ENCODE measurements around the gene ADAMTS9. TPM values are rescaled to one million over a fixed set of nuclear protein-coding genes. Genes with fewer than 3 reads are reported as not detected.

Gene ADAMTS9
- total and polyA plus RNA-seq, 2 experiments from 2014 or later, result 0.31 to 0.81 TPM

- TF ChIP-seq ZNF462 (CRISPR knock-in tag; IDR thresholded peaks at IDR 0.05), result no peak
- no peak for TF ChIP-seq STAT1 (IDR thresholded peaks at IDR 0.05; ENCODE audit: unreplicated experiment)
- TF ChIP-seq CREB1 (CRISPR knock-in tag; IDR thresholded peaks at IDR 0.05; ENCODE audit: low read depth), result no peak
- no peak for TF ChIP-seq ZNF331 (CRISPR knock-in tag; IDR thresholded peaks at IDR 0.05; ENCODE audit: low read depth)
Measured at GRCh38 chr3:64509206-64509605, 178.6 kb downstream of the ADAMTS9 start (continued).

- Mint-ChIP-seq H3K27ac (no peak overlapping the region), H3K9me3 (no peaks in the 10 kb centered on the region)
- no peak for TF ChIP-seq ETS1 (IDR thresholded peaks at IDR 0.05)
- TF ChIP-seq, protein P1, sequence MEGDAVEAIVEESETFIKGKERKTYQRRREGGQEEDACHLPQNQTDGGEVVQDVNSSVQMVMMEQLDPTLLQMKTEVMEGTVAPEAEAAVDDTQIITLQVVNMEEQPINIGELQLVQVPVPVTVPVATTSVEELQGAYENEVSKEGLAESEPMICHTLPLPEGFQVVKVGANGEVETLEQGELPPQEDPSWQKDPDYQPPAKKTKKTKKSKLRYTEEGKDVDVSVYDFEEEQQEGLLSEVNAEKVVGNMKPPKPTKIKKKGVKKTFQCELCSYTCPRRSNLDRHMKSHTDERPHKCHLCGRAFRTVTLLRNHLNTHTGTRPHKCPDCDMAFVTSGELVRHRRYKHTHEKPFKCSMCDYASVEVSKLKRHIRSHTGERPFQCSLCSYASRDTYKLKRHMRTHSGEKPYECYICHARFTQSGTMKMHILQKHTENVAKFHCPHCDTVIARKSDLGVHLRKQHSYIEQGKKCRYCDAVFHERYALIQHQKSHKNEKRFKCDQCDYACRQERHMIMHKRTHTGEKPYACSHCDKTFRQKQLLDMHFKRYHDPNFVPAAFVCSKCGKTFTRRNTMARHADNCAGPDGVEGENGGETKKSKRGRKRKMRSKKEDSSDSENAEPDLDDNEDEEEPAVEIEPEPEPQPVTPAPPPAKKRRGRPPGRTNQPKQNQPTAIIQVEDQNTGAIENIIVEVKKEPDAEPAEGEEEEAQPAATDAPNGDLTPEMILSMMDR (conservative IDR thresholded peaks at IDR 0.05; ENCODE audit: low read depth in 2 of 2), result no peak
- no peak for TF ChIP-seq STAT1 (IDR thresholded peaks at IDR 0.05; ENCODE audit: unreplicated experiment)
- no peak for TF ChIP-seq ZNF114 (CRISPR knock-in tag; IDR thresholded peaks at IDR 0.05)
- TF ChIP-seq ZNF331 (CRISPR knock-in tag; IDR thresholded peaks at IDR 0.05; ENCODE audit: low read depth), result no peak
- no peak for TF ChIP-seq CREB1 (CRISPR knock-in tag; IDR thresholded peaks at IDR 0.05; ENCODE audit: low read depth)
- no peak for TF ChIP-seq POLR2AphosphoS5 (IDR thresholded peaks at IDR 0.05; ENCODE audit: low read depth)
- TF ChIP-seq EZH2 (IDR thresholded peaks at IDR 0.05; ENCODE audit: low read depth, unreplicated experiment), result no peak
Measured at GRCh38 chr3:64508140-64508539, 179.7 kb downstream of the ADAMTS9 start.

More at GRCh38 chr3:64508140-64508539, 179.7 kb downstream of the ADAMTS9 start:
- H3F3A ChIP-seq (replicated peaks; ENCODE audit: low read depth), result no peaks in the 10 kb centered on the region
- Mint-ChIP-seq H3K36me3 (ENCODE audit: low read depth) (no peaks in the 10 kb centered on the region), H3K4me1 (peaks cover 8% of the 10 kb centered on the region), H3K27me3 (ENCODE audit: insufficient read depth, low read depth, poor library complexity) (peaks cover 4% of the 10 kb centered on the region), H3K4me3 (no peak overlapping the region)
- no peak overlapping the region for H3K27ac ChIP-seq (ENCODE audit: low read depth)
- H3K9me2 ChIP-seq (ENCODE audit: insufficient read depth), result no peaks in the 10 kb centered on the region
- no peaks in the 10 kb centered on the region for H3K36me3 ChIP-seq (ENCODE audit: insufficient read depth)
- H3K79me2 ChIP-seq (replicated peaks; ENCODE audit: insufficient read depth), result no peaks in the 10 kb centered on the region
- H3K4me2 ChIP-seq, result no peak overlapping the region
- H3K27me3 ChIP-seq (ENCODE audit: insufficient read depth), result no peaks in the 10 kb centered on the region
- DNase-seq (ENCODE audit: low spot score), result no peak
- H3K4me3 ChIP-seq, result no peak overlapping the region
- no peaks in the 10 kb centered on the region for H4K20me1 ChIP-seq (replicated peaks; ENCODE audit: insufficient read depth)
- 0 out of 2 replicates have a peak, but pooled peaks cover 7% of the 10 kb centered on the region for H3K4me1 ChIP-seq (ENCODE audit: insufficient read depth)
- ATAC-seq, result no peak
- no peak overlapping the region for H2AFZ ChIP-seq
